ENCODE data around the gene SLC38A3. TPM values are rescaled to one million over a fixed set of nuclear protein-coding genes. Genes with fewer than 3 reads are reported as not detected.

SLC38A3 gene
- total and polyA plus RNA-seq, 2 experiments from 2014 or later: 24.7 to 56.6 TPM

DNA sequence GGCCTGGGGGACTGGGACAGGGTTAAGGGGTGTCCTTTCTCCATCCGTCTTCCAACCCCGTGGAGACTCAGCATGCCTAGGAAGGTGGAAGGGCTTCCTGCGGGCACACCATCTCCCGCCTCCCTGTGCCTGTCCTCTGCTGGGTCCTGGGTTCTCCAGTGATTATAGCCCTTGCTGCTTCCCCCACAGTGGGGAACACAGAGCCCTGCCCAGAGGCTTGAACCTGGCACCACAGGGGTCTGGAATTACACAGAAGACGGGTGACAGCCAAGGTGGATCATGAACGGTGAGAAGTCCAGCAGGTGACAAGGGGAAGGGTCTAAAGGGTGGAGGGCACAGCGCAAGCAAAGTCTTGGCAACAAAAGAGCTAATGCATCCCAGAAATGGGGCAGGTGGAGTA, 57.7 kb downstream of the SLC38A3 start:
- H3K4me1 ChIP-seq (ENCODE audit: insufficient read depth): peaks cover 59% of the 10 kb centered on the region
- TF ChIP-seq EZH2phosphoT487 (IDR thresholded peaks at IDR 0.05; ENCODE audit: low read depth, severe bottlenecking, unreplicated experiment) (no peak), EZH2 (IDR thresholded peaks at IDR 0.05; ENCODE audit: borderline replicate concordance) (no peak)
- TF ChIP-seq, protein P1, sequence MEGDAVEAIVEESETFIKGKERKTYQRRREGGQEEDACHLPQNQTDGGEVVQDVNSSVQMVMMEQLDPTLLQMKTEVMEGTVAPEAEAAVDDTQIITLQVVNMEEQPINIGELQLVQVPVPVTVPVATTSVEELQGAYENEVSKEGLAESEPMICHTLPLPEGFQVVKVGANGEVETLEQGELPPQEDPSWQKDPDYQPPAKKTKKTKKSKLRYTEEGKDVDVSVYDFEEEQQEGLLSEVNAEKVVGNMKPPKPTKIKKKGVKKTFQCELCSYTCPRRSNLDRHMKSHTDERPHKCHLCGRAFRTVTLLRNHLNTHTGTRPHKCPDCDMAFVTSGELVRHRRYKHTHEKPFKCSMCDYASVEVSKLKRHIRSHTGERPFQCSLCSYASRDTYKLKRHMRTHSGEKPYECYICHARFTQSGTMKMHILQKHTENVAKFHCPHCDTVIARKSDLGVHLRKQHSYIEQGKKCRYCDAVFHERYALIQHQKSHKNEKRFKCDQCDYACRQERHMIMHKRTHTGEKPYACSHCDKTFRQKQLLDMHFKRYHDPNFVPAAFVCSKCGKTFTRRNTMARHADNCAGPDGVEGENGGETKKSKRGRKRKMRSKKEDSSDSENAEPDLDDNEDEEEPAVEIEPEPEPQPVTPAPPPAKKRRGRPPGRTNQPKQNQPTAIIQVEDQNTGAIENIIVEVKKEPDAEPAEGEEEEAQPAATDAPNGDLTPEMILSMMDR (IDR thresholded peaks at IDR 0.05; ENCODE audit: poor library complexity): no peak
- no peaks in the 10 kb centered on the region for H3K9me2 ChIP-seq (replicated peaks; ENCODE audit: insufficient read depth)
- peaks cover 12% of the 10 kb centered on the region for H3K79me2 ChIP-seq
- WGBS (ENCODE audit: low lambda C conversion rate, missing lambda C conversion rate): 98% methylated on average over 7 of the region's 7 CpGs
- no peak for DNase-seq (ENCODE audit: low spot score)
- H3K36me3 ChIP-seq (replicated peaks; ENCODE audit: insufficient read depth, low read depth): no peaks in the 10 kb centered on the region
- no peaks in the 10 kb centered on the region for H3K27me3 ChIP-seq
- no peak overlapping the region for H3K4me3 ChIP-seq
- H2AFZ ChIP-seq: no peak overlapping the region
- no peak overlapping the region for H3K4me2 ChIP-seq
- peak overlapping the region; percentile 91 for H3K27ac ChIP-seq
- no peaks in the 10 kb centered on the region for H4K20me1 ChIP-seq (ENCODE audit: insufficient read depth, poor library complexity, severe bottlenecking)
- H3K9me3 ChIP-seq (ENCODE audit: low read depth): no peaks in the 10 kb centered on the region

DNA sequence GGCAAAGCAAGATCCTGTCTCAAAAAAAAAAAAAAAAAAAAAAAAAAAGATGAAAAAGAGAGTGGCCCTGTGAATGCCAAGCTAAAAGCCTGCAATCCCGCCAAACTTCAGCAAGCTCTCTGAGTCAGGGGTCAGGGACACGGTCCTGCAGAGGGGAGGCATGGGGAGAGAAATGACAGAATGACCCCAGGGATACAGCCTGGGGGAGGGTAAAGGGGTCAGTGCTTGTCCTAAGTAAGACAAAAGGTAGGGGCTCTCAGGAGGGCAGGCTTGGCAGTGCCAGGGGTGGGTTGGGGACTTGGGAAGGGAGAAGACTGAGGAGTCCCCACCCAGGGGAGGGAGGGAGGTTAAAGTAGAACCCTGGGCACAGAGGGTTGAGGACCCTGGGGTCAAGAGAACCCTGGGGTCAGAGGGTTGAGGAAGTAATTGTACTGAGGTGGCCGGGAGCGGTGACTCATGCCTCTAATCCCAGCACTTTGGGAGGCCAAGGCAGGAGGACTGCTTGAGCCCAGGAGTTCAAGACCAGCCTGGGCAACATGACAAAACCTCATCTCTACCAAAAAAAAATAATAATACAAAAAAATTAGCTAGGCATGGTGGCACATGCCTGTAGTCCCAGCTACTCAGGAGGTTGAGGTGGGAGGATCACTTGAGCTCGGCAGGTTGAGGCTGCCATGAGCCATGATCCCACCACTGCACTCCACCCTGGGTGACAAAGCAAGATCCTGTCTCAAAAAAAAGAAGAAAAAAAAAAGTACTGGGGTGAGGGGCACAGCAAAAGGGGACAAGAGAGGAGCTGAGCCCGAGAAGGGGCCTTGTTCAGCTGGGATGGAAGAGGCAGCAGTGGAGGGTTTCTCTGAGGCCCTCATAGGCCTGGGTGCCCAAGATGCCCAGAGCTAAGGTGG, 58.7 kb downstream of the SLC38A3 start:
- no peak overlapping the region for H2AFZ ChIP-seq
- H3K27ac ChIP-seq: peak overlapping the region; percentile 91

GRCh38 chr3:50264383-50264963, 59.4 kb downstream of the SLC38A3 start:
- Histone ChIP-seq H4K20me1 (ENCODE audit: insufficient read depth, poor library complexity, severe bottlenecking) (no peaks in the 10 kb centered on the region), H2AFZ (no peak overlapping the region), H3K27me3 (no peaks in the 10 kb centered on the region), H3K4me2 (peak overlapping the region; percentile 59), H3K9me3 (ENCODE audit: low read depth) (no peaks in the 10 kb centered on the region), H3K4me3 (no peak overlapping the region), H3K36me3 (replicated peaks; ENCODE audit: insufficient read depth, low read depth) (no peaks in the 10 kb centered on the region), H3K79me2 (peaks cover 12% of the 10 kb centered on the region), H3K27ac (peak overlapping the region; percentile 91), H3K4me1 (ENCODE audit: insufficient read depth) (peaks cover 73% of the 10 kb centered on the region), H3K9me2 (replicated peaks; ENCODE audit: insufficient read depth) (no peaks in the 10 kb centered on the region)
- TF ChIP-seq, protein P1 (IDR thresholded peaks at IDR 0.05; ENCODE audit: poor library complexity): no peak
- peak; percentile 98 for DNase-seq (ENCODE audit: low spot score)
- WGBS (ENCODE audit: low lambda C conversion rate, missing lambda C conversion rate): 0% methylated on average over 7 of the region's 7 CpGs

More for the DNA sequence above, 58.7 kb downstream of the SLC38A3 start:
- Histone ChIP-seq H3K79me2 (peaks cover 12% of the 10 kb centered on the region), H3K4me1 (ENCODE audit: insufficient read depth) (peaks cover 69% of the 10 kb centered on the region), H3K27me3 (no peaks in the 10 kb centered on the region), H3K9me2 (replicated peaks; ENCODE audit: insufficient read depth) (no peaks in the 10 kb centered on the region), H3K9me3 (ENCODE audit: low read depth) (no peaks in the 10 kb centered on the region), H3K4me3 (no peak overlapping the region), H3K36me3 (replicated peaks; ENCODE audit: insufficient read depth, low read depth) (no peaks in the 10 kb centered on the region), H3K4me2 (peak overlapping the region; percentile 59), H4K20me1 (ENCODE audit: insufficient read depth, poor library complexity, severe bottlenecking) (no peaks in the 10 kb centered on the region)
- DNase-seq (ENCODE audit: low spot score): no peak
- TF ChIP-seq EZH2 (IDR thresholded peaks at IDR 0.05; ENCODE audit: borderline replicate concordance) (no peak), EZH2phosphoT487 (IDR thresholded peaks at IDR 0.05; ENCODE audit: low read depth, severe bottlenecking, unreplicated experiment) (no peak)
- TF ChIP-seq, protein P1 (IDR thresholded peaks at IDR 0.05; ENCODE audit: poor library complexity): no peak
- WGBS (ENCODE audit: low lambda C conversion rate, missing lambda C conversion rate): 70% methylated on average over 6 of the region's 6 CpGs

Measured in hepatocyte (in vitro differentiated cells).